Ishikawa (cell line): ENCODE results near the gene RXFP2.

ENCODE experiments used
- EP300 ChIP-seq: IDR thresholded peaks from 2 replicates; pipeline ENCODE4 v1.6.1; 2012; ENCODE audit warnings: borderline replicate concordance
- RAD21 ChIP-seq: IDR thresholded peaks from 2 replicates; pipeline ENCODE4 v1.6.1; 2012; ENCODE audit warnings: low read depth
- TAF1 ChIP-seq: IDR thresholded peaks from 2 replicates; pipeline ENCODE4 v1.6.1; 2012; ENCODE audit warnings: low read depth, mild to moderate bottlenecking
- TCF12 ChIP-seq: IDR thresholded peaks from 2 replicates; pipeline ENCODE4 v1.6.1; 2012; ENCODE audit warnings: low read depth
- TF ChIP-seq, protein P1 (sequence below): IDR thresholded peaks from 2 replicates; pipeline ENCODE4 v1.6.1; 2012; ENCODE audit warnings: low read depth, mild to moderate bottlenecking

DNA sequence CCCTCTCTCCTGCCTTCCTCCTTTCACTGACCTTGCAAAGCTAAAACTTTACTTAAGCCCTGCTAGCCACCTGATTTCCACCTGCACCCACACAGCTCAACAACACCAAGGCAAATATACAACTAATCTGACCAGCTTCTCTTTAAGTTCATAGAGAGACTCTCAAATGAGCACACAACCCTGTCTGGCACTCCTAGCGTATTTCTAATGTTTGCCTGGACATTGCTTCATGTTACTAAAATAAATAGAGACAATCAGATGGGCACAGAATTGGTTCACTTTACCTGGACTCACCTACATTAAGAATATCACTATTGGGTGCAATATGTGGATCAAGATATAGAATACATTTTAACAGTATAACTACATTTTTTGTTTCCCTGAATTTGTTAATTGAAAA lies 33.2 kb upstream of the RXFP2 start:
- TF ChIP-seq, protein P1, sequence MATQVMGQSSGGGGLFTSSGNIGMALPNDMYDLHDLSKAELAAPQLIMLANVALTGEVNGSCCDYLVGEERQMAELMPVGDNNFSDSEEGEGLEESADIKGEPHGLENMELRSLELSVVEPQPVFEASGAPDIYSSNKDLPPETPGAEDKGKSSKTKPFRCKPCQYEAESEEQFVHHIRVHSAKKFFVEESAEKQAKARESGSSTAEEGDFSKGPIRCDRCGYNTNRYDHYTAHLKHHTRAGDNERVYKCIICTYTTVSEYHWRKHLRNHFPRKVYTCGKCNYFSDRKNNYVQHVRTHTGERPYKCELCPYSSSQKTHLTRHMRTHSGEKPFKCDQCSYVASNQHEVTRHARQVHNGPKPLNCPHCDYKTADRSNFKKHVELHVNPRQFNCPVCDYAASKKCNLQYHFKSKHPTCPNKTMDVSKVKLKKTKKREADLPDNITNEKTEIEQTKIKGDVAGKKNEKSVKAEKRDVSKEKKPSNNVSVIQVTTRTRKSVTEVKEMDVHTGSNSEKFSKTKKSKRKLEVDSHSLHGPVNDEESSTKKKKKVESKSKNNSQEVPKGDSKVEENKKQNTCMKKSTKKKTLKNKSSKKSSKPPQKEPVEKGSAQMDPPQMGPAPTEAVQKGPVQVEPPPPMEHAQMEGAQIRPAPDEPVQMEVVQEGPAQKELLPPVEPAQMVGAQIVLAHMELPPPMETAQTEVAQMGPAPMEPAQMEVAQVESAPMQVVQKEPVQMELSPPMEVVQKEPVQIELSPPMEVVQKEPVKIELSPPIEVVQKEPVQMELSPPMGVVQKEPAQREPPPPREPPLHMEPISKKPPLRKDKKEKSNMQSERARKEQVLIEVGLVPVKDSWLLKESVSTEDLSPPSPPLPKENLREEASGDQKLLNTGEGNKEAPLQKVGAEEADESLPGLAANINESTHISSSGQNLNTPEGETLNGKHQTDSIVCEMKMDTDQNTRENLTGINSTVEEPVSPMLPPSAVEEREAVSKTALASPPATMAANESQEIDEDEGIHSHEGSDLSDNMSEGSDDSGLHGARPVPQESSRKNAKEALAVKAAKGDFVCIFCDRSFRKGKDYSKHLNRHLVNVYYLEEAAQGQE: no peak
- no peak for TF ChIP-seq TAF1
- TF ChIP-seq RAD21: no peak
- TF ChIP-seq EP300: no peak
- no peak for TF ChIP-seq TCF12
